HG02973 (cell line): ENCODE results near the gene TOP3B.
"Not testable (repeated sequence)": the region's sequence is repeated elsewhere in the genome, so short reads cannot be mapped to it uniquely, and the experiment has no call there.

Experiments
- ATAC-seq: cut with Tn5 transposase; IDR thresholded peaks from one replicate; pipeline ENCODE4 v1.9.1; 2021; ENCODE audit warnings: moderate library complexity; ENCODE audit not compliant: unreplicated experiment

The TOP3B gene

GRCh38 chr22:21931056-21931455, 51.5 kb downstream of the TOP3B start:
- no peak for ATAC-seq

GRCh38 chr22:21929253-21929652, 53.3 kb downstream of the TOP3B start:
- no peak for ATAC-seq

- ATAC-seq: no peak
Measured at GRCh38 chr22:21928048-21928447, 54.5 kb downstream of the TOP3B start.

- ATAC-seq: no peak
Measured at GRCh38 chr22:21927174-21927823, 55.3 kb downstream of the TOP3B start.

- ATAC-seq: no peak
Measured at GRCh38 chr22:21926728-21927127, 55.9 kb downstream of the TOP3B start.

GRCh38 chr22:21923163-21923561, 59.4 kb downstream of the TOP3B start:
- no peak for ATAC-seq

- no peak for ATAC-seq
Measured at GRCh38 chr22:21922370-21923162, 60.0 kb downstream of the TOP3B start.

GRCh38 chr22:21921729-21922128, 60.9 kb downstream of the TOP3B start:
- no peak for ATAC-seq

- ATAC-seq: no peak
Measured at GRCh38 chr22:21921184-21921721, 61.3 kb downstream of the TOP3B start.

- no peak for ATAC-seq
Measured at GRCh38 chr22:21920341-21921183, 62.0 kb downstream of the TOP3B start.

GRCh38 chr22:21919526-21920307, 62.9 kb downstream of the TOP3B start:
- ATAC-seq: no peak

GRCh38 chr22:21918466-21919185, 64.0 kb downstream of the TOP3B start:
- no peak for ATAC-seq

- no peak for ATAC-seq
Measured at GRCh38 chr22:21917959-21918261, 64.7 kb downstream of the TOP3B start.

GRCh38 chr22:21917181-21917958, 65.2 kb downstream of the TOP3B start:
- ATAC-seq: no peak

GRCh38 chr22:21916309-21916918, 66.2 kb downstream of the TOP3B start:
- ATAC-seq: no peak

GRCh38 chr22:21915624-21916308, 66.8 kb downstream of the TOP3B start:
- ATAC-seq: no peak

GRCh38 chr22:21914033-21914642, 68.4 kb downstream of the TOP3B start:
- not testable (repeated sequence) for ATAC-seq

GRCh38 chr22:21910367-21910766, 72.2 kb downstream of the TOP3B start:
- ATAC-seq: not testable (repeated sequence)
